Esophagus (tissue), 2 donors: ENCODE measurements around the gene FPGT. TPM values are rescaled to one million over a fixed set of nuclear protein-coding genes. Genes with fewer than 3 reads are reported as not detected.
"Not testable (repeated sequence)": the region's sequence is repeated elsewhere in the genome, so short reads cannot be mapped to it uniquely, and the experiment has no call there.

Source experiments
- H3K27ac ChIP-seq, 2 donors: one replicate each; pipeline ENCODE4 v1.5.1; 2013; ENCODE audit warnings: low read depth in 2 of 2, mild to moderate bottlenecking in 2 of 2, inconsistent platforms in 1 of 2, low read length in 1 of 2, moderate library complexity in 1 of 2
- H3K27me3 ChIP-seq, 2 donors: one replicate each; pipeline ENCODE4 v1.6.1; 2013; ENCODE audit warnings: low read length in 2 of 2, control low read depth in 1 of 2, mild to moderate bottlenecking in 1 of 2; ENCODE audit not compliant: insufficient read depth in 2 of 2, control insufficient read depth in 1 of 2
- H3K36me3 ChIP-seq, 2 donors: one replicate each; pipeline ENCODE4 v1.6.1; 2013; ENCODE audit warnings: low read length in 1 of 2; ENCODE audit not compliant: control insufficient read depth in 2 of 2, insufficient read depth in 2 of 2
- H3K4me1 ChIP-seq, 2 donors: one replicate each; pipeline ENCODE4 v1.6.1; 2013; ENCODE audit warnings: low read length in 1 of 2; ENCODE audit not compliant: control insufficient read depth in 2 of 2, insufficient read depth in 2 of 2
- H3K4me3 ChIP-seq, 2 donors: one replicate each; pipeline ENCODE4 v1.5.1; 2013; ENCODE audit warnings: low read length in 2 of 2, mild to moderate bottlenecking in 2 of 2, low read depth in 1 of 2, moderate library complexity in 1 of 2
- H3K9me3 ChIP-seq, 2 donors: one replicate each; pipeline ENCODE4 v1.6.1; 2013; ENCODE audit warnings: mild to moderate bottlenecking in 2 of 2, low read depth in 1 of 2, low read length in 1 of 2, moderate library complexity in 1 of 2; ENCODE audit not compliant: control insufficient read depth in 2 of 2, insufficient read depth in 1 of 2
- WGBS, 2 donors: extraction: QIAGEN DNeasy Blood & Tissue Kit; methylation state at CpG; one replicate each; pipeline ENCODE4 v1.1.7; 2013; 5-methylcytosine and 5-hydroxymethylcytosine counted together
- polyA plus RNA-seq, 2 donors: library from polyadenylated mRNA; stranded (reverse); fragments of 200-250 nt; gene quantifications; one replicate each; pipeline ENCODE4 v1.2.3, GENCODE V29; 2013
- donor health status: healthy with polysubstance abuse.
- donor health status: Bipolar disorder and iron deficiency.

FPGT gene
- polyA plus RNA-seq = 1 to 10 TPM; 5.9 to 6.6 TPM

- H3K27me3 ChIP-seq = no peaks in the 10 kb centered on the region
- no peaks in the 10 kb centered on the region for H3K36me3 ChIP-seq
- no peaks in the 10 kb centered on the region for H3K4me1 ChIP-seq
- no peaks in the 10 kb centered on the region for H3K9me3 ChIP-seq
- H3K4me3 ChIP-seq = peak within 1 kb of the TSS; percentile 87 to 94
- H3K27ac ChIP-seq = peak within 1 kb of the TSS; percentile 92 to 97
- 2% methylated on average over 41 of the region's 41 CpGs for WGBS, 2 donors
Observed at GRCh38 chr1:74197657-74198552, at the start of gene FPGT, which contains the start of gene LRRIQ3. Gene FPGT, plus strand, starts transcription at chr1:74198242. Its CDS starts 37 bp downstream, at chr1:74198279. Gene LRRIQ3, minus strand, starts transcription at chr1:74198176. Its CDS starts 14,492 bp downstream, at chr1:74183684.

DNA sequence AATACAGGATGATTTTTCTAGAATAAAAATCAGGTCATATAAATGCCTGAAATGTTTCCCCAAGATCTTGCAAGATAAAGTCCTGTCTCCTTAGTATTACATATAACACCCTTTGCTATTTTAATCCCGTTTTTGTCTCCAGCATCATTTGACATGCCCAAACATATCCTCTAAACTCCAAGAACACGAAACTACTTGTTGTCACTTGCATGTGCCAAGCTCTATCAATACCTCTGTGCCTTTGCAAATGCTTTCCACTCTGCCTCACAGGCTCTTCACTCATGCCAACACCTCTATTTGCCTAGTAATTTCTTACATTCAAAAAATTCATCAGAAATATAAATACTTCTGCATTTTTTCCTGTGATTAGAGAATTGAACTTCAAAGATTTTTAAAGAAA, 38.0 kb upstream of the FPGT start:
- H3K27me3 ChIP-seq = no peaks in the 10 kb centered on the region
- H3K27ac ChIP-seq = no peak overlapping the region
- no peaks in the 10 kb centered on the region for H3K36me3 ChIP-seq
- 46 to 58% methylated on average over 2 of the region's 2 CpGs for WGBS, 2 donors
- H3K4me1 ChIP-seq = no peaks in the 10 kb centered on the region
- no peaks in the 10 kb centered on the region for H3K9me3 ChIP-seq
- no peak overlapping the region for H3K4me3 ChIP-seq

GRCh38 chr1:74161497-74161896, 36.5 kb upstream of the FPGT start:
- Histone ChIP-seq H3K27ac (no peak overlapping the region), H3K27me3 (no peaks in the 10 kb centered on the region), H3K9me3 (no peaks in the 10 kb centered on the region), H3K4me1 (no peaks in the 10 kb centered on the region), H3K36me3 (no peaks in the 10 kb centered on the region), H3K4me3 (no peak overlapping the region)

DNA sequence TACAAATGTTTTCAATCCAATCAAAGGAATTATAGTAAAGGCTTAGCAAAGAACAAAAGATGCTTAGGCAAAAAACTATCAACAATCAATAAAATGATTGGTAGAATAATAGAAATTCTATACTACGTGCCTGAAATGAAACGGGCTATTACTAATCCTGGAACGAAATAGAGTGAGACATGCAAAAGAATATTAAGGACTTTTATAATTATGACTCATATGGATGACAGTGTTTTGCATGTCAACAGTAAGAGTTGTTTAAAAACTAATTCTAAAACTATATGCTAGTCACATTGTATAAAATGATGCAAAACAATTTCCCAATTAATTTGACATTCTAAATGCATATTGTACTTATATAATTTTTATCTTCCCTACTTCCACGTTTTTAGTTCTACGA, 35.7 kb upstream of the FPGT start:
- Histone ChIP-seq H3K27me3 (no peaks in the 10 kb centered on the region), H3K36me3 (no peaks in the 10 kb centered on the region), H3K4me1 (no peaks in the 10 kb centered on the region), H3K4me3 (no peak overlapping the region), H3K27ac (no peak overlapping the region), H3K9me3 (no peaks in the 10 kb centered on the region)
- WGBS, 2 donors = 71% methylated on average over 5 of the region's 5 CpGs

- not testable (repeated sequence) for H3K4me3 ChIP-seq, H3K27me3 ChIP-seq, H3K4me1 ChIP-seq, H3K36me3 ChIP-seq, H3K9me3 ChIP-seq, H3K27ac ChIP-seq
- WGBS, 2 donors = 81 to 90% methylated on average over 1 of the region's 1 CpG
Observed at GRCh38 chr1:74174423-74174822, 23.6 kb upstream of the FPGT start.

DNA sequence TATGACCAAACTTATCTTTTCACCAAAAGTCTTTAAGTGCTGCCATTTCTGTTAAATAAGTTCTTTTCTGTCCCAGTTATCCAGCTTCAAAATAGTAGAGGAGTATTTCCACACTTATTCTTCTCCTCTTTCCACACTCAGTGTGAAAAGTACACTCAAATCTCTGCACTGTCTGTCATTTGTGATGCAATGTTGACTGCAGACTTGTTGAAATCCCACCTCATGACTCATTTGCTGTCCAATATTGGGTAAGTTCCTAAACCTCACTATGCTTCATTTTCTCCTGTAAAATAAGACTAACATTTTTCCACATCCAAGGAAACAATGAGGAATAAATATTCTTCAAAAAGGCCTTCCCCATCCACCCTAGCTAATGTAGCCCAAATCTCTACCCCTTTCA, 17.6 kb upstream of the FPGT start:
- Histone ChIP-seq H3K27me3 (no peaks in the 10 kb centered on the region), H3K4me1 (no peaks in the 10 kb centered on the region), H3K27ac (no peak overlapping the region), H3K36me3 (no peaks in the 10 kb centered on the region), H3K9me3 (no peaks in the 10 kb centered on the region), H3K4me3 (no peak overlapping the region)

DNA sequence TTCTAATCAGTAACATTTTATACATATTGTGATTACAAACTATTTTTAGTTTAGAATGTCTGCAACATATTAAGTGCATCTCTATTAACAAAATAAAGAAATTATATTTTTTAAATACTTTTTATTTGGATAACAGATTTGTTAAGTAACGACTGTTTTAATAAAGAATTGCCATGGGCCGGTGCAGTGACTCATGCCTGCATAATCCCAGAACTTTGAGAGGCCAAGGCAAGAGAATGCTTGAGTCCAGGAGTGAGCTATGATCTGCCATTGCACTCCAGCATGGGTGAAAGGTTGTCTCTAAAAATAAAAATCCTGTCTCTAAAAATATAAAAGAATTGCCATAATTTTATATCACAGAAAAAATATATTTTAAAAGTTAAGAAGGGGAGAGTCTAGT, 4.1 kb upstream of the FPGT start:
- WGBS, 2 donors = 33% methylated on average over 2 of the region's 2 CpGs
- no peak overlapping the region for H3K27ac ChIP-seq
- H3K36me3 ChIP-seq = no peaks in the 10 kb centered on the region

GRCh38 chr1:74195339-74195738, 2.7 kb upstream of the FPGT start:
- no peak overlapping the region for H3K27ac ChIP-seq
- H3K4me3 ChIP-seq = no peak overlapping the region
- H3K4me1 ChIP-seq = no peaks in the 10 kb centered on the region
- H3K36me3 ChIP-seq = no peaks in the 10 kb centered on the region
- H3K27me3 ChIP-seq = no peaks in the 10 kb centered on the region
- no peaks in the 10 kb centered on the region for H3K9me3 ChIP-seq

More for the DNA sequence above, 4.1 kb upstream of the FPGT start:
- Histone ChIP-seq H3K4me3 (no peak overlapping the region), H3K9me3 (no peaks in the 10 kb centered on the region), H3K4me1 (no peaks in the 10 kb centered on the region), H3K27me3 (no peaks in the 10 kb centered on the region)

GRCh38 chr1:74197255-74197654, 787 bp upstream of the FPGT start:
- Histone ChIP-seq H3K4me1 (no peaks in the 10 kb centered on the region), H3K27ac (no peak overlapping the region), H3K4me3 (peak overlapping the region in 1 of 2 donors; percentile 87), H3K36me3 (no peaks in the 10 kb centered on the region), H3K27me3 (no peaks in the 10 kb centered on the region), H3K9me3 (no peaks in the 10 kb centered on the region)
- WGBS, 2 donors = 77 to 80% methylated on average over 5 of the region's 5 CpGs

- peaks cover 0 to 1% of the 10 kb centered on the region in 2 donors for H3K36me3 ChIP-seq
- no peaks in the 10 kb centered on the region for H3K4me1 ChIP-seq
- H3K27ac ChIP-seq = no peak overlapping the region
- WGBS, 2 donors = 80 to 85% methylated on average over 5 of the region's 5 CpGs
- H3K4me3 ChIP-seq = no peak overlapping the region
- H3K27me3 ChIP-seq = no peaks in the 10 kb centered on the region
- no peaks in the 10 kb centered on the region for H3K9me3 ChIP-seq
Observed at GRCh38 chr1:74199504-74199903, 1.5 kb downstream of the FPGT start.
